ENCODE data around the gene SH3BGRL.
"Not testable (repeated sequence)": the region's sequence is repeated elsewhere in the genome, so short reads cannot be mapped to it uniquely, and the experiment has no call there.

The SH3BGRL gene

DNA sequence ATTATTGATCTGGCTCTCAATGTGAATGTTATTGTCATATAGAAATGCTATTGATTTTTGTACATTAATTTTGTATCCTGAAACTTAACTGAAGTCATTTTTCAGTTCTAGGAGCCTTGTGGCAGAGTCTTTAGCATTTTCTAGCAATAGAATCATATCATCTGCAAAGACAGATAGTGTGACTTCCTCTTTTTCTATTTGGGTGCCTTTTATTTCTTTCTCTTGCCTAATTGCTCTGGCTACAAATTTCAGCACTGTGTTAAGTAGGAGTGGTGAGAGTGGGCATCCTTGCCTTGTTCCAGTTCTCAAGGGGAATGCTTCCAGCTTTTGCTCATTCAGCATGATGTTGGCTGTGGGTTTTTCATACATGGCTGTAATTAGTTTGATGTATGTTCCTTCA is 102.7 kb downstream of the SH3BGRL start:
- H3K27ac ChIP-seq (ENCODE audit: low read depth, low read length, severe bottlenecking) = no peak overlapping the region
- H3K4me3 ChIP-seq (ENCODE audit: extremely low read depth, insufficient read depth, low read length, poor library complexity, severe bottlenecking) = no peak overlapping the region
- no peaks in the 10 kb centered on the region for H3K36me3 ChIP-seq (ENCODE audit: control insufficient read depth, insufficient read depth, low read length)
- H3K4me1 ChIP-seq (ENCODE audit: control insufficient read depth, insufficient read depth, low read length, poor library complexity, severe bottlenecking) = no peaks in the 10 kb centered on the region
- H3K9me3 ChIP-seq (ENCODE audit: control insufficient read depth, low read length) = no peaks in the 10 kb centered on the region

- WGBS, 2 experiments (ENCODE audit: insufficient coverage in 2 of 2) = no CpG with 5 or more reads among the region's 1 CpG
- Histone ChIP-seq H3K4me1 (ENCODE audit: control insufficient read depth, insufficient read depth, low read length, poor library complexity, severe bottlenecking) (no peaks in the 10 kb centered on the region), H3K27ac (ENCODE audit: low read depth, low read length, severe bottlenecking) (no peak overlapping the region), H3K9me3 (ENCODE audit: control insufficient read depth, low read length) (no peaks in the 10 kb centered on the region), H3K36me3 (ENCODE audit: control insufficient read depth, insufficient read depth, low read length) (no peaks in the 10 kb centered on the region), H3K4me3 (ENCODE audit: extremely low read depth, insufficient read depth, low read length, poor library complexity, severe bottlenecking) (no peak overlapping the region)
Measured at GRCh38 chrX:81305240-81305639, 103.3 kb downstream of the SH3BGRL start.

DNA sequence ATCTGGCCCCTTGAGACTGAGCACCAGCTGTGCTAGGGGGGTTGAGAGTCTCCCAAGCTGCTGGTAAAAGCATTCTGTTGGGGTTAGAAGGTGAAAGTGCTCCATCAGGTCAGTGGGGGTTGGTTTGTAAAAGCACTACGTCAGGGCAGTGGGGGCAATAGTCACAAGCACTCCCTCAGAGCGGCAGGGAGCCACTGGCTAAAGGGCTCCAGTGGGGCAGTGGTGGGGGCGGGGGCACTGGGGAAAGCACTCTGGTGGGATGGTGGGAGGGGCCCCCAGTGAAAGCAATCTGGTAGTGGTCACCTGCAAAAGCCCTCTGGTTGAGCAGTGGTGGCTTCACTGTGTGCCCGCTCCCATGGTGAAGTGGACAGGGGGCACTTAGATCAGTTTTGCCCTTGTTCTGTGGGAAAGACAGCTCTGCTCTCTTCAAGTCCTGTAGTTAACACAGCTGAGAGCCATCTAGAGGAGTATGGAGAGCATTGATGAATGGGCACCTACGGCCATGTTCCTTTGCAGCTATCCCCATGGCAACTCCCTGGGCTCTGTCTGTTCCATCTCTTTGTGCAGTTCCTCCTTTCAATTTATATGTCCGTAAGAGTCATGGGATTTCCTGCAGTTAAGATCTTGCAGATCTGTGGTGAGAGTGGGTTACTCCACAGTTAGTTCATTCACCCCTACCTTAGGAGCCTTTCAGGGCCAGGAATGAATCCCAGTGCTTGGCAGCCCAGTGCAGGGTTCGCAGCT is 106.4 kb downstream of the SH3BGRL start:
- H3K36me3 ChIP-seq (ENCODE audit: control insufficient read depth, insufficient read depth, low read length) = no peaks in the 10 kb centered on the region
- no CpG with 5 or more reads among the region's 7 CpGs for WGBS, 2 experiments (ENCODE audit: insufficient coverage in 2 of 2)
- no peaks in the 10 kb centered on the region for H3K9me3 ChIP-seq (ENCODE audit: control insufficient read depth, low read length)
- H3K4me1 ChIP-seq (ENCODE audit: control insufficient read depth, insufficient read depth, low read length, poor library complexity, severe bottlenecking) = no peaks in the 10 kb centered on the region
- no peak overlapping the region for H3K4me3 ChIP-seq (ENCODE audit: extremely low read depth, insufficient read depth, low read length, poor library complexity, severe bottlenecking)
- H3K27ac ChIP-seq (ENCODE audit: low read depth, low read length, severe bottlenecking) = no peak overlapping the region

DNA sequence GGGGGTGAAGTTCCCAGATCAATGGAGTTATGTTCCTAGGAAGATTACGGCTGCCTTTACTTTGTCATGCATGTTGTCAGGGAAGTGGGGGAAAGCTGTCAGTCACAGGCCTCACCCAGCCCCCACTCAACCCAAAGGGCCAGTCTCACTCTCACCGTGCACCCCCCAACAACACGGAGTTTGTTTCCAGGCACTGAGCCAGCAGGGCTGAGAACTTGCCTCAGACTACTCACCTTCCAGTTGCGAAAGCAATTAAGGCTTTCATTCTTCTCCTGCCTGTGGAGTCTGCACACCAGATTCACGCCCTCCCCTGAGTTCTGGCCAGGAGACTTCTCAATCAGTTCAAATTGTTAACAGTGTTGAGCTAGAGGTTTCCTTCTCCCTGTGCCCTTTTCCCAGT is 114.3 kb downstream of the SH3BGRL start:
- Histone ChIP-seq H3K4me3 (ENCODE audit: extremely low read depth, insufficient read depth, low read length, poor library complexity, severe bottlenecking) (no peak overlapping the region), H3K4me1 (ENCODE audit: control insufficient read depth, insufficient read depth, low read length, poor library complexity, severe bottlenecking) (no peaks in the 10 kb centered on the region), H3K36me3 (ENCODE audit: control insufficient read depth, insufficient read depth, low read length) (no peaks in the 10 kb centered on the region), H3K27ac (ENCODE audit: low read depth, low read length, severe bottlenecking) (no peak overlapping the region), H3K9me3 (ENCODE audit: control insufficient read depth, low read length) (no peaks in the 10 kb centered on the region)
- 100% methylated on average over 1 of the region's 5 CpGs; no CpG with 5 or more reads in 1 of the 2 experiments for WGBS, 2 experiments (ENCODE audit: insufficient coverage in 2 of 2)

- H3K36me3 ChIP-seq (ENCODE audit: control insufficient read depth, insufficient read depth, low read length); H3K9me3 ChIP-seq (ENCODE audit: control insufficient read depth, low read length); H3K4me1 ChIP-seq (ENCODE audit: control insufficient read depth, insufficient read depth, low read length, poor library complexity, severe bottlenecking); H3K4me3 ChIP-seq (ENCODE audit: extremely low read depth, insufficient read depth, low read length, poor library complexity, severe bottlenecking); H3K27ac ChIP-seq (ENCODE audit: low read depth, low read length, severe bottlenecking): not testable (repeated sequence)
- no CpG with 5 or more reads among the region's 1 CpG for WGBS, 2 experiments (ENCODE audit: insufficient coverage in 2 of 2)
Measured at GRCh38 chrX:81331653-81332052, 129.8 kb downstream of the SH3BGRL start.

DNA sequence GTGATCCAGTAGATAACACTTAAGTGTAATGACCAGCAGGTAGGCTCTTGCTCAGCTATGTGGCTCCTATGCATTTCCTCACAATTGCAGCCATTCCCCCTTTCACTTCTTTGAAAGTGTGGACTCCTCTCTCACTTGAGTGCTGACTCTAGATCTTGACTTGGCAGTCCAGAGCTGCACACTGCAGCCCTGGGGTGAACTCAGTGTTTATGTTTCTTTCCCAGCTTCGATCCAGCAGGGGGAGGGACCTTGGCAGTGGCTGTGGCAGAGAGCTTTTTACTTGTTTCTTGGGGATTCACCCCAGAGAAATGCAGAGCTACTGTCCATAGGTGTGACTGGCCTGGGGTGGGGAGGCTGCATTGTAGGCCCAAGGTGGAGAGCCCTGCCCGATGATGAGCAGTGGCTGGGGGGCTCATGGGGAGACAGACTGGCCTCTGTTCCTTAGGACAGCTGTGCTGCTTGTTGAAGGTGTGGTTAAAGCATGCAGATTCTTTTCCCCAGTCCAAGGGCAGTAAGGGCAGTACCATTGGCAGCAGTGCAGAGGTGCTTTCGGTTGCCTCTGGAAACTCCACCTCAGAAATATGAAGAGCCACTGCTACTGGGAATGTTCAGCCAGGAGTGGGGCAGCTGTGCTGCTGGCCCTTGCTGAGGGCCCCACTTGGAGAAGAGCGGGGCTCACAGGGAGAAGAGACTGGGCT is 134.7 kb downstream of the SH3BGRL start:
- Histone ChIP-seq H3K4me3 (ENCODE audit: extremely low read depth, insufficient read depth, low read length, poor library complexity, severe bottlenecking) (no peak overlapping the region), H3K36me3 (ENCODE audit: control insufficient read depth, insufficient read depth, low read length) (no peaks in the 10 kb centered on the region), H3K9me3 (ENCODE audit: control insufficient read depth, low read length) (no peaks in the 10 kb centered on the region), H3K4me1 (ENCODE audit: control insufficient read depth, insufficient read depth, low read length, poor library complexity, severe bottlenecking) (no peaks in the 10 kb centered on the region), H3K27ac (ENCODE audit: low read depth, low read length, severe bottlenecking) (no peak overlapping the region)
- 90 to 100% methylated on average over 2 of the region's 4 CpGs for WGBS, 2 experiments (ENCODE audit: insufficient coverage in 2 of 2)

DNA sequence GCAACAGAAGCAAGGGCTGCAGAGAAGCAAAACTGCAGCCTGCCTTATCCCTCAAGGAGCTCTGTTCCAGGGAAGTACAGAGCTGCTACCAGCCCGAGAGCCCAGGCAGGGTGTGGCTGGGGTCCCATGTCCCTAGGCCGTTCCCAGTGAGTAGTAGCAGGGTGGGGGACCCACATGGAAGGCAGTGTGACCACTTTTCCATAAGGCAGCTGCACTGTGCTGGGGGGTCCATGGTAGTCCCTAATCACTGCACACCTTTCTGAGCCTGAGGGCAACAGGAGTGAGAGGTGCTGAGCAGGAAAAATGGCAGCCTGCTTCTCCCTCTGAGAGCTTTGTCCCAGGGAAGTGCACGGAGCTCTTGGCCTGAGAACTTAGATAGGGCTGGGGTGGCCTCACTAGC is 135.9 kb downstream of the SH3BGRL start:
- H3K4me1 ChIP-seq (ENCODE audit: control insufficient read depth, insufficient read depth, low read length, poor library complexity, severe bottlenecking) = no peaks in the 10 kb centered on the region
- no peaks in the 10 kb centered on the region for H3K9me3 ChIP-seq (ENCODE audit: control insufficient read depth, low read length)
- H3K36me3 ChIP-seq (ENCODE audit: control insufficient read depth, insufficient read depth, low read length) = no peaks in the 10 kb centered on the region
- WGBS, 2 experiments (ENCODE audit: insufficient coverage in 2 of 2) = 100% methylated on average over 1 of the region's 3 CpGs; no CpG with 5 or more reads in 1 of the 2 experiments
- no peak overlapping the region for H3K27ac ChIP-seq (ENCODE audit: low read depth, low read length, severe bottlenecking)
- H3K4me3 ChIP-seq (ENCODE audit: extremely low read depth, insufficient read depth, low read length, poor library complexity, severe bottlenecking) = no peak overlapping the region

- H3K4me3 ChIP-seq (ENCODE audit: extremely low read depth, insufficient read depth, low read length, poor library complexity, severe bottlenecking) = no peak overlapping the region
- no peaks in the 10 kb centered on the region for H3K4me1 ChIP-seq (ENCODE audit: control insufficient read depth, insufficient read depth, low read length, poor library complexity, severe bottlenecking)
- no peaks in the 10 kb centered on the region for H3K9me3 ChIP-seq (ENCODE audit: control insufficient read depth, low read length)
- no peaks in the 10 kb centered on the region for H3K36me3 ChIP-seq (ENCODE audit: control insufficient read depth, insufficient read depth, low read length)
- no CpG with 5 or more reads among the region's 1 CpG for WGBS, 2 experiments (ENCODE audit: insufficient coverage in 2 of 2)
- no peak overlapping the region for H3K27ac ChIP-seq (ENCODE audit: low read depth, low read length, severe bottlenecking)
Measured at GRCh38 chrX:81338924-81339323, 137.0 kb downstream of the SH3BGRL start.

DNA sequence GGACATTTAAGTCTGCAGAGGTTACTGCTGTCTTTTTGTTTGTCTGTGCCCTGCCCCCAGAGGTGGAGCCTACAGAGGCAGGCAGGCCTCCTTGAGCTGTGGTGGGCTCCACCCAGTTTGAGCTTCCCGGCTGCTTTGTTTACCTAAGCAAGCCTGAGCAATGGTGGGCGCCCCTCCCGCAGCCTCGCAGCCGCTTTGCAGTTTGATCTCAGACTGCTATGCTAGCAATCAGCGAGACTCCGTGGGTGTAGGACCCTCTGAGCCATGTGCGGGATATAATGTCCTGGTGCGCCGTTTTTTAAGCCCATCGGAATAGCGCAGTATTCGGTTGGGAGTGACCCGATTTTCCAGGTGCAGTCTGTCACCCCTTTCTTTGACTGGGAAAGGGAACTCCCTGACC is 143.4 kb downstream of the SH3BGRL start:
- H3K27ac ChIP-seq (ENCODE audit: low read depth, low read length, severe bottlenecking); H3K4me1 ChIP-seq (ENCODE audit: control insufficient read depth, insufficient read depth, low read length, poor library complexity, severe bottlenecking); H3K36me3 ChIP-seq (ENCODE audit: control insufficient read depth, insufficient read depth, low read length); H3K4me3 ChIP-seq (ENCODE audit: extremely low read depth, insufficient read depth, low read length, poor library complexity, severe bottlenecking); H3K9me3 ChIP-seq (ENCODE audit: control insufficient read depth, low read length): not testable (repeated sequence)
- 88 to 97% methylated on average over 5 of the region's 14 CpGs for WGBS, 2 experiments (ENCODE audit: insufficient coverage in 2 of 2)
